ENCODE results near the gene CFAP221.

The CFAP221 gene

GRCh38 chr2:119536211-119536610 is 8.0 kb upstream of the CFAP221 start:
- DNase-seq (ENCODE audit: low read depth) = no peak
- TF ChIP-seq CTCF (conservative IDR thresholded peaks at IDR 0.05; ENCODE audit: low read depth, low read length) = no peak
- H3K4me3 ChIP-seq (ENCODE audit: low read depth, low read length) = no peak overlapping the region

DNA sequence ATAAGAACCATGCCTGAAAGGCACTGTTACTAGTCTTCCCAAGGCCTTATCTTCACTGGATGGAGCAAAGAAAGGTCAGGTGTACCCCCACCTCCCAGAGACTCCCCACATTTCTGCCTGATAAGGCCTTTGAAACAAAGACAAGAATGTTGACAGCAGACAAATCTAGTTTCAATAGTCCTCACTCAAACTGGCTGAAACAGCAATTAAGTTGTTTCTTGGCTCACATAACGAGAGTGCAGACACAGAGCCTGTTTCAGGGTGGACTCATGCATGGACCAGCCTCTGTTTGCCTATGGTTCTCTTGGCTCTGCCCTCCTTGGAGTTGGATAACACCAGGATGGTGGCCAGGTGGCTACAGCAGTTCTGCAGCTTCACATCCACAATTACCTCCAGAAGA is 7.5 kb upstream of the CFAP221 start:
- no peak for TF ChIP-seq CTCF (conservative IDR thresholded peaks at IDR 0.05; ENCODE audit: low read depth, low read length)
- no peak overlapping the region for H3K4me3 ChIP-seq (ENCODE audit: low read depth, low read length)

GRCh38 chr2:119537792-119538191 is 6.5 kb upstream of the CFAP221 start:
- no peak for DNase-seq (ENCODE audit: low read depth)
- no peak overlapping the region for H3K4me3 ChIP-seq (ENCODE audit: low read depth, low read length)
- TF ChIP-seq CTCF (conservative IDR thresholded peaks at IDR 0.05; ENCODE audit: low read depth, low read length) = no peak

More for the DNA sequence above, 7.5 kb upstream of the CFAP221 start:
- no peak for DNase-seq (ENCODE audit: low read depth)

- no peak for TF ChIP-seq CTCF (conservative IDR thresholded peaks at IDR 0.05; ENCODE audit: low read depth, low read length)
- no peak overlapping the region for H3K4me3 ChIP-seq (ENCODE audit: low read depth, low read length)
- DNase-seq (ENCODE audit: low read depth) = no peak
Observed at GRCh38 chr2:119541476-119541875, 2.8 kb upstream of the CFAP221 start.

- peak overlapping the region; percentile 60 for H3K4me3 ChIP-seq (ENCODE audit: low read depth, low read length)
Observed at GRCh38 chr2:119544939-119545475, 758 bp downstream of the CFAP221 start.

DNA sequence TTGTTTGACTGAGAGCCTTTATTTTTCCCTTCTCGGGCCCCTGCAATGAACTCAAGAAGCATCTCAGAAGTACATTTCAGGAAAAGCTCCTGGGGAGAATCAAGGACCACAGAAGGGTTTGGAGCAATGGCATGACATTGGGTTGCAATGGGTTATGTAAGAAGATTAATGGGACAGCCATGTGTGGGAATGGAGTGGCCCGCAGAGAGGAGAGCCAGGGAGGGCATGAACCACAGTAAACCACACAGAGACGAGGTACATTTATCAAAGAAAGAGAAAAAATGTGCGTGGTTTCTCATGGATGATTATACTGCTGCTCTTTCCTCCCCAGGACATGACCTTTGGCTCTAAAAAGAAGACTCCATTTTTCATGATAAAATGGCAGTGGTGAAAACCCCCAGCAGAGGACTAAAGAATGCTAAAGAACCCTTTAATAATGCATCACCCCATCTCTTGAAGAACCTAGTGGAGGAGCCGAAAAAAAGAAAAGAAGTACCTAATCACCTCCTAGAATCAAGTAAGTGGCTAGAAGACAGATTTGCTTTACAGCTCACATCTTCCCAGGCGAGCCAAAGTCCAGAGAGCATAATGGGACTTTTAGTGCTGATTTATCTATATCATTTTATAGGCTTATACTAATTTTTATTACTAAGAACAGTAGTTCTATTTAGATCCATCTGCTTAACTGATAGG is 1.7 kb downstream of the CFAP221 start:
- DNase-seq (ENCODE audit: low read depth) = no peak
- no peak overlapping the region for H3K4me3 ChIP-seq (ENCODE audit: low read depth, low read length)
- no peak for TF ChIP-seq CTCF (conservative IDR thresholded peaks at IDR 0.05; ENCODE audit: low read depth, low read length)

More at GRCh38 chr2:119544939-119545475, 758 bp downstream of the CFAP221 start:
- DNase-seq (ENCODE audit: low read depth) = no peak
- TF ChIP-seq CTCF (conservative IDR thresholded peaks at IDR 0.05; ENCODE audit: low read depth, low read length) = no peak

- H3K4me3 ChIP-seq (ENCODE audit: low read depth, low read length) = no peak overlapping the region
- TF ChIP-seq CTCF (conservative IDR thresholded peaks at IDR 0.05; ENCODE audit: low read depth, low read length) = no peak
- DNase-seq (ENCODE audit: low read depth) = no peak
Observed at GRCh38 chr2:119546447-119546767, 2.2 kb downstream of the CFAP221 start.
